ENCODE measurements around the gene PPFIA3. TPM values are rescaled to one million over a fixed set of nuclear protein-coding genes. Genes with fewer than 3 reads are reported as not detected.

Gene PPFIA3
- total RNA-seq, 1 experiment from 2014 or later = 19.1 TPM

- Histone ChIP-seq H3K9me3 (ENCODE audit: control insufficient read depth, low read depth, low read length) (no peaks in the 10 kb centered on the region), H4K91ac (ENCODE audit: insufficient read length, low read depth, low read length) (no peak overlapping the region), H3K27me3 (ENCODE audit: insufficient read depth, low read length) (no peaks in the 10 kb centered on the region), H3T11ph (ENCODE audit: low read length) (no peak overlapping the region), H3K9ac (ENCODE audit: extremely low read depth, insufficient read length, low read length) (no peak overlapping the region), H3K79me2 (ENCODE audit: insufficient read depth, low read length) (no peaks in the 10 kb centered on the region), H3K14ac (ENCODE audit: insufficient read depth, low read length) (no peak overlapping the region), H3K4me1 (ENCODE audit: insufficient read depth, low read length) (no peaks in the 10 kb centered on the region; the same call in 1 of the 2 replicates), H2BK120ac (ENCODE audit: low read depth, low read length, poor library complexity, severe bottlenecking) (no peak overlapping the region), H2BK5ac (ENCODE audit: insufficient read length, low read length) (no peak overlapping the region), H3K23ac (ENCODE audit: insufficient read length, low read depth, low read length) (no peak overlapping the region), H3K79me1 (ENCODE audit: insufficient read depth, low read depth, low read length, poor library complexity, severe bottlenecking) (no peaks in the 10 kb centered on the region), H2AK5ac (ENCODE audit: insufficient read length, low read length) (no peak overlapping the region), H3K4ac (ENCODE audit: low read depth, low read length) (no peak overlapping the region), H2BK20ac (ENCODE audit: low read depth, low read length, poor library complexity, severe bottlenecking) (no peak overlapping the region), H2BK12ac (ENCODE audit: insufficient read length, low read depth, low read length) (no peak overlapping the region), H4K8ac (replicated peaks; ENCODE audit: insufficient read length, low read depth, low read length) (no peak overlapping the region), H3K4me2 (ENCODE audit: insufficient read depth, insufficient read length, low read length) (no peak overlapping the region), H4K20me1 (ENCODE audit: control insufficient read depth, insufficient read depth, insufficient read length) (no peaks in the 10 kb centered on the region), H3K56ac (ENCODE audit: insufficient read length, low read depth, low read length) (no peak overlapping the region), H4K5ac (ENCODE audit: insufficient read length, low read depth, low read length) (no peak overlapping the region), H3K27ac (ENCODE audit: insufficient read length, low read depth, low read length) (no peak overlapping the region), H3K18ac (ENCODE audit: insufficient read length, low read depth, low read length) (no peak overlapping the region), H3K23me2 (ENCODE audit: insufficient read length, low read depth, low read length, poor library complexity, severe bottlenecking) (peaks cover 3% of the 10 kb centered on the region), H2BK15ac (ENCODE audit: low read depth, low read length) (no peak overlapping the region), H2AFZ (ENCODE audit: low read length) (no peak overlapping the region)
- peaks cover 3% of the 10 kb centered on the region for H3K27me3 Mint-ChIP-seq (ENCODE audit: low read depth)
- peak overlapping the region in 1 of 3 experiments; percentile 70; a peak in 3 of 7 replicates for H3K27ac Mint-ChIP-seq
- peaks cover 20 to 40% of the 10 kb centered on the region in 2 experiments for H3K4me1 Mint-ChIP-seq
- peaks cover 35 to 47% (median 40%) of the 10 kb centered on the region in 3 experiments for H3K36me3 Mint-ChIP-seq (ENCODE audit: insufficient read depth in 1 of 3, low read depth in 3 of 3)
- no CpG with 5 or more reads among the region's 5 CpGs for WGBS (ENCODE audit: extremely low coverage, insufficient read length, low lambda C conversion rate)
- no peak for TF ChIP-seq CTCF (conservative IDR thresholded peaks at IDR 0.05)
- peaks cover 0 to 3% of the 10 kb centered on the region in 2 experiments; a peak in 1 of 5 replicates for H3K9me3 Mint-ChIP-seq
- no peak overlapping the region; a peak in 1 of 5 replicates for H3K4me3 Mint-ChIP-seq
- DNase-seq = no peak
These were observed 16.3 kb downstream of the PPFIA3 start for GRCh38 chr19:49135686-49136085.
